K562 (cell line): ENCODE data around the gene HAUS5. TPM values are rescaled to one million over a fixed set of nuclear protein-coding genes. Genes with fewer than 3 reads are reported as not detected.

Experiments
- ATAC-seq: fragments of 200-7000 bp; cut with Tn5 transposase; 3 replicates; pipeline ENCODE4 v1.9.1; 2020; ENCODE audit warnings: moderate library complexity
- BruUV-seq: library from RNA; stranded (reverse); fragments of 400-500 nt; replicated peaks from 2 replicates; lab custom pipeline; 2021; lab: Mats Ljungman, UMichigan
- CTCF ChIA-PET: fragments of 300-600 bp; formaldehyde crosslinking; extraction: SDS; loops from one replicate; lab custom pipeline; 2021; ENCODE audit warnings: low intra/inter-chr PET ratio; lab: Yijun Ruan, JAX
- POLR2A ChIA-PET: fragments of 300-600, 350-650 bp; sonication (Branson Sonifier 250); formaldehyde crosslinking; extraction: SDS; loops from one replicate; lab custom pipeline; 2021; ENCODE audit warnings: antibody characterized with exemption, inconsistent platforms; lab: Yijun Ruan, JAX
- DNase-seq, 4 experiments: peaks; one replicate each; pipeline versions ENCODE4 v3.0.0 to v3.0.0-alpha.2; 2011 to 2018; ENCODE audit warnings: low spot score in 3 of 4, mixed read lengths in 3 of 4; ENCODE audit errors: extremely low read depth in 1 of 4
- FAIRE-seq: peaks from 2 replicates; lab custom pipeline; 2011; peaks lifted over from hg19 to GRCh38; lab: Jason Lieb, UNC
- H2AFZ ChIP-seq: 2 replicates; pipeline ENCODE4 v1.6.0; 2011; ENCODE audit warnings: low read depth, low read length, control low read depth, inconsistent platforms
- H3K27ac ChIP-seq: fragments of 200-600 bp; 3 replicates; pipeline ENCODE4 v1.8.0; 2011; ENCODE audit warnings: low read depth, mild to moderate bottlenecking, control low read depth, inconsistent platforms, low read length, moderate library complexity, mixed read lengths; ENCODE audit errors: extremely low read depth
- H3K27me3 ChIP-seq, 2 experiments: fragments of 300-600 bp in 1 of 2; 2 replicates in 1 of 2; 3 replicates in 1 of 2; pipeline versions ENCODE4 v1.6.0 to v1.8.0; 2011; ENCODE audit warnings: inconsistent platforms in 2 of 2, low read length in 2 of 2, mild to moderate bottlenecking in 1 of 2, mixed read lengths in 1 of 2, moderate library complexity in 1 of 2; ENCODE audit not compliant: control insufficient read depth in 2 of 2, insufficient read depth in 2 of 2
- H3K36me3 ChIP-seq: fragments of 300-600 bp; 3 replicates; pipeline ENCODE4 v1.8.0; 2011; ENCODE audit warnings: mild to moderate bottlenecking, low read length, inconsistent platforms; ENCODE audit not compliant: control insufficient read depth, insufficient read depth
- H3K4me1 ChIP-seq, 2 experiments: fragments of 200-600 bp in 1 of 2; replicated peaks in 1 of 2; 2 replicates in 1 of 2; 3 replicates in 1 of 2; pipeline versions ENCODE4 v1.5.1 to v1.8.0; 2011; ENCODE audit warnings: inconsistent platforms in 2 of 2, low read length in 2 of 2, mild to moderate bottlenecking in 1 of 2, mixed read lengths in 1 of 2, moderate library complexity in 1 of 2; ENCODE audit not compliant: control insufficient read depth in 2 of 2, insufficient read depth in 2 of 2
- H3K4me2 ChIP-seq: 2 replicates; pipeline ENCODE4 v1.6.1; 2011; ENCODE audit warnings: low read length, control low read depth, inconsistent platforms, mixed read lengths; ENCODE audit not compliant: insufficient read depth
- H3K4me3 ChIP-seq: fragments of 200-600 bp; sonication (generic), shearing (Covaris generic); 2 replicates; pipeline ENCODE4 v1.5.1; 2016; ENCODE audit warnings: control low read depth, inconsistent platforms
- H3K79me2 ChIP-seq: fragments of 200-600 bp; 3 replicates; pipeline ENCODE4 v1.8.0; 2011; ENCODE audit warnings: low read length, inconsistent platforms; ENCODE audit not compliant: control insufficient read depth, insufficient read depth
- H3K9ac ChIP-seq, 2 experiments: 2 replicates each; pipeline versions ENCODE4 v1.6.0 to v1.6.1; 2011; ENCODE audit warnings: low read depth in 2 of 2, low read length in 2 of 2, control low read depth in 1 of 2, inconsistent platforms in 1 of 2, mild to moderate bottlenecking in 1 of 2, mixed read lengths in 1 of 2; ENCODE audit not compliant: insufficient read depth in 1 of 2
- H3K9me1 ChIP-seq: one replicate; pipeline ENCODE4 v1.6.0; 2011; ENCODE audit warnings: inconsistent platforms, mild to moderate bottlenecking, low read length, moderate library complexity; ENCODE audit not compliant: control insufficient read depth, insufficient read depth
- H3K9me3 ChIP-seq: replicated peaks from 2 replicates; pipeline ENCODE4 v1.5.1; 2011; ENCODE audit warnings: low read depth, low read length, inconsistent platforms; ENCODE audit not compliant: control insufficient read depth, insufficient read depth
- H4K20me1 ChIP-seq: replicated peaks from 2 replicates; pipeline ENCODE4 v1.6.1; 2011; ENCODE audit warnings: low read length, inconsistent platforms, mixed read lengths; ENCODE audit not compliant: control insufficient read depth, insufficient read depth
- PCBP2 ChIP-seq: fragments of 200-400 bp; formaldehyde crosslinking; IDR thresholded peaks from 2 replicates; pipeline ENCODE4 v1.6.1; 2018; ENCODE audit warnings: low read length, low read depth, mild to moderate bottlenecking, moderate library complexity; ENCODE audit not compliant: poor library complexity, severe bottlenecking
- SMAD1 ChIP-seq: fragments of 150-350 bp; IDR thresholded peaks from 2 replicates; pipeline ENCODE4 v1.6.1; 2014; ENCODE audit warnings: low read length, low read depth; ENCODE audit not compliant: partially characterized antibody
- SMAD4 ChIP-seq: fragments of 250-450 bp; sonication (Bioruptor Pico); conservative IDR thresholded peaks from 2 replicates; pipeline ENCODE4 v1.8.0; 2021; ENCODE audit warnings: inconsistent platforms, mild to moderate bottlenecking, moderate library complexity
- ZKSCAN1 ChIP-seq: fragments of 150-350 bp; IDR thresholded peaks from 2 replicates; pipeline ENCODE4 v1.6.1; 2016; ENCODE audit warnings: low read depth, low read length
- WGBS: fragments of 100-300 bp; shearing (Covaris generic); methylation state at CpG from one replicate; pipeline ENCODE4 v1.1.6; 2016; ENCODE audit warnings: low coverage, mixed read lengths; ENCODE audit not compliant: insufficient coverage; ENCODE audit errors: missing lambda C conversion rate; 5-methylcytosine and 5-hydroxymethylcytosine counted together
- in situ Hi-C: fragments of 300-500 bp; cut with MboI; formaldehyde crosslinking; loops from 4 replicates; pipeline ENCODE4 v1.15.0; 2018; ENCODE audit warnings: inconsistent platforms, mixed read lengths
- intact Hi-C: fragments of 100-400 bp; cut with micrococcal nuclease; formaldehyde crosslinking; loops from 2 replicates; pipeline ENCODE4 v1.14.2; 2022
- polyA plus RNA-seq, 8 experiments: library from polyadenylated mRNA; depleted of rRNA in 4 of 8; stranded (reverse) in 5 of 8; unstranded in 3 of 8; fragments of >200 nt; fragmentation: Nextera tagmentation in 2 of 8; fragmentation: Illumina TruSeq in 1 of 8; extraction: Ambion mirVana in 2 of 8; extraction: Trizol in 1 of 8; gene quantifications; 2 replicates each; pipeline versions ENCODE4 v1.2.1 to v1.2.3, GENCODE V29; 2011 to 2014; ENCODE audit warnings: inconsistent platforms in 1 of 8, missing spikeins in 1 of 8
- total RNA-seq, 7 experiments: library from RNA; depleted of rRNA in 6 of 7; stranded (reverse); fragments of >200 nt in 6 of 7; fragmentation: Illumina TruSeq in 2 of 7; extraction: Trizol in 2 of 7; gene quantifications; 2 replicates each; pipeline versions ENCODE4 v1.2.1 to v1.2.3, GENCODE V29; 2011 to 2021; ENCODE audit warnings: low replicate concordance in 1 of 7
- TF ChIP-seq, protein P1 (sequence below): fragments of 250-450 bp; sonication (Bioruptor Pico); IDR thresholded peaks from 2 replicates; pipeline ENCODE4 v1.5.0; 2021; ENCODE audit warnings: mild to moderate bottlenecking, moderate library complexity
- TF ChIP-seq, protein P2 (sequence below): sonication (generic); formaldehyde crosslinking; IDR thresholded peaks from 2 replicates; pipeline ENCODE4 v1.8.0; 2022; ENCODE audit warnings: missing genetic modification reagents, mild to moderate bottlenecking, borderline replicate concordance
- TF ChIP-seq, protein P3 (sequence below): fragments of 450-650 bp; formaldehyde crosslinking; IDR thresholded peaks from 2 replicates; pipeline ENCODE4 v1.4.0; 2020; ENCODE audit warnings: mild to moderate bottlenecking
- TF ChIP-seq, protein P4 (sequence below): fragments of 450-650 bp; formaldehyde crosslinking; IDR thresholded peaks from 2 replicates; pipeline ENCODE4 v1.4.0; 2020; ENCODE audit warnings: mild to moderate bottlenecking, moderate library complexity

The HAUS5 gene
- total and polyA plus RNA-seq, 9 of the 15 experiments (the other 6 are each of a cell fraction or from before 2014, with no cell fraction given): 3.5 to 41.3 (median 14.2) TPM

DNA sequence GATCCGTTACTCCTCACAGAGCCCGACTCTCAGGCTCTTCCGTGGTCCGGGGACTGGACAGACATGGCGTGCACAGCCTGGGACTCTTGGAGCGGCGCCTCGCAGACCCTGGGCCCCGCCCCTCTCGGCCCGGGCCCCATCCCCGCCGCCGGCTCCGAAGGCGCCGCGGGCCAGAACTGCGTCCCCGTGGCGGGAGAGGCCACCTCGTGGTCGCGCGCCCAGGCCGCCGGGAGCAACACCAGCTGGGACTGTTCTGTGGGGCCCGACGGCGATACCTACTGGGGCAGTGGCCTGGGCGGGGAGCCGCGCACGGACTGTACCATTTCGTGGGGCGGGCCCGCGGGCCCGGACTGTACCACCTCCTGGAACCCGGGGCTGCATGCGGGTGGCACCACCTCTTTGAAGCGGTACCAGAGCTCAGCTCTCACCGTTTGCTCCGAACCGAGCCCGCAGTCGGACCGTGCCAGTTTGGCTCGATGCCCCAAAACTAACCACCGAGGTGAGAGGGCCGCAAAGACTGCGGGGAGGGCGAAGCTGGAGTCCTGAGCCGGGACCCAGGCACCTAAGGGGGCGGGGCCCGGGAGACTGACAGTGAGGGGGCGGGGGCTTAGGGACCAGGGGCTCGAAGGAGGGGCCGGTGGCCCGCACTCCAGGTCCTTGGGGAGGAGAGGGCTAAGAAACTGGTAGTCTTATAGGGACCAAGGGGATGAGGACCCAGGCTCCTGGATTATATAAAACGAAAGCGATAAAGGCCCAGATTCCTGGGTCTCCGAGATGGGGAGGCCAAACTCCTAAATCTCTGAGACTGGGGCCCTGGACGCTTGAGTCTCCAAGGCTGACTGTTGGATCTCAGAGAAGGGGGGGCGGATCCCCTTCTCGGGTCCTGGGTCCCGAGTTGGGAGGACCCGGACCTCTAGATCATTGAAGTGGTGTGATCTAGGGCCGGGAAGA is 31.0 kb downstream of the HAUS5 start:
- CTCF ChIA-PET: no interaction called here
- FAIRE-seq (peak; percentile 76), ATAC-seq (peak; percentile 70), DNase-seq (peak; percentile 81 to 92 (median 88))
- Histone ChIP-seq H3K36me3 (peaks cover under 1% of the 10 kb centered on the region; the same call in 1 of the 3 replicates), H3K9me1 (no peaks in the 10 kb centered on the region), H3K9ac (peak overlapping the region; percentile 80 to 88), H3K79me2 (peaks cover 5% of the 10 kb centered on the region), H3K4me2 (peak overlapping the region; percentile 85), H3K9me3 (no peaks in the 10 kb centered on the region), H2AFZ (peak overlapping the region; percentile 99), H4K20me1 (no peaks in the 10 kb centered on the region), H3K27ac (peak overlapping the region; percentile 89), H3K27me3 (no peaks in the 10 kb centered on the region), H3K4me3 (peak overlapping the region; percentile 44), H3K4me1 (peaks cover 28 to 59% of the 10 kb centered on the region in 2 experiments)
- POLR2A ChIA-PET: interaction anchor here (0.6 to 3.6 kb wide), 8 partner anchors 10 to 365 kb away, joined by 3 to 14 read pairs (median 4); no protein-coding TSS in a partner anchor
- no TSS peak for BruUV-seq
- in situ Hi-C loops (no loop called here), intact Hi-C loops (loop anchor here (5.0 to 10.0 kb wide), 2 partner anchors 86 to 101 kb away; partner anchors contain the start of genes IGFLR1, LIN37, PSENEN and U2AF1L4)
- WGBS: 1% methylated on average over 58 of the region's 69 CpGs
- TF ChIP-seq, protein P1, sequence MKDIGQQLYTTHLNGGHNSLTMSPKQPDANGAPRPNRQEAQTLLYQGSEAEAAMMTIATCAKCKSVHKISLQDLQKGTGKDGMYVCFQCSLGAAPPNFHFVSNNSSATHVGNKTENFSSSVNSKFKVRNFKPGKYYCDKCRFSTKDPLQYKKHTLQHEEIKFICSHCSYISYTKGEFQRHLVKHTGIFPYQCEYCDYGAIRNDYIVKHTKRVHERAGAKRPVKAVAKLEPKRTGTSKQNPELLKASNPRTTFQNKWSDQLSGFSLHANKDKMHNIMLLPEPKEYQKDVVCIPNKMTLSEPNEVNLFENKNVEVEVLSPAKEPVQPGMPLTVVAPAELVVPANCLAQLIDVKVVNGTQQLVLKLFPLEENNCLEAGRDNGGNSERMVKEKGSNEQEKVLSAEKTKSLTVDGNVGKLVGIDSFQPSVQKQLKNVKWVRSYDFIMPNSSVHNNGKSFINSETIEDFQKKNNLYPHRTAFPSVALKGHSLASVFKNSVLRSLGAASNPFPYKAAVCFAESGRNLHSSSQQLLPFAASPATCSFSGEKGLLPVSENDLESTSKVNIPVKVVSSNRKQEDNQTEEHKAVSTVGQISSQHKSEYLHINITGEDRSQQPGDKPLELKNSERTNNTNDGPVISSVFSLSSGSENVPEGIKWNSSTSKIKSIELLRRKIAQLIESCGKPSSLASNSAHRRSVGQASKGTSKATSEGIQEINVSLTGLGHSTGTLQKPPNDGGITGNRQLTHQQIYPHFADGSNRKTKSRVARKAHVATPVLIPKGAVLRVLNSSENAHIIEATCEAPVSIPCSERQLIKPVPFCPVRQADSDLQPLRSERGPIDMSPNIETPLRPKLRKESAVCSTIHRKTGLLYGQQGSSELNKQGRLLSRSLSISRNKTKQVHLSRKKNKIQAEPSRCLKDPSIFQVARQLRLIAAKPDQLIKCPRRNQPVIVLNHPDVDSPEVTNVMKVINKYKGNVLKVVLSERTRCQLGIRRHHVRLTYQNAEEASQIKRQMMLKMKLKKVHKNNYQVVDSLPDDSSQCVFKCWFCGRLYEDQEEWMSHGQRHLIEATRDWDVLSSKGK (CRISPR knock-in tag): no peak
- TF ChIP-seq ZKSCAN1 (no peak), PCBP2 (no peak), SMAD1 (peak; percentile 57), SMAD4 (CRISPR knock-in tag) (peak; percentile 86)
- TF ChIP-seq, protein P2, sequence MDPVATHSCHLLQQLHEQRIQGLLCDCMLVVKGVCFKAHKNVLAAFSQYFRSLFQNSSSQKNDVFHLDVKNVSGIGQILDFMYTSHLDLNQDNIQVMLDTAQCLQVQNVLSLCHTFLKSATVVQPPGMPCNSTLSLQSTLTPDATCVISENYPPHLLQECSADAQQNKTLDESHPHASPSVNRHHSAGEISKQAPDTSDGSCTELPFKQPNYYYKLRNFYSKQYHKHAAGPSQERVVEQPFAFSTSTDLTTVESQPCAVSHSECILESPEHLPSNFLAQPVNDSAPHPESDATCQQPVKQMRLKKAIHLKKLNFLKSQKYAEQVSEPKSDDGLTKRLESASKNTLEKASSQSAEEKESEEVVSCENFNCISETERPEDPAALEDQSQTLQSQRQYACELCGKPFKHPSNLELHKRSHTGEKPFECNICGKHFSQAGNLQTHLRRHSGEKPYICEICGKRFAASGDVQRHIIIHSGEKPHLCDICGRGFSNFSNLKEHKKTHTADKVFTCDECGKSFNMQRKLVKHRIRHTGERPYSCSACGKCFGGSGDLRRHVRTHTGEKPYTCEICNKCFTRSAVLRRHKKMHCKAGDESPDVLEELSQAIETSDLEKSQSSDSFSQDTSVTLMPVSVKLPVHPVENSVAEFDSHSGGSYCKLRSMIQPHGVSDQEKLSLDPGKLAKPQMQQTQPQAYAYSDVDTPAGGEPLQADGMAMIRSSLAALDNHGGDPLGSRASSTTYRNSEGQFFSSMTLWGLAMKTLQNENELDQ (CRISPR knock-in tag): peak; percentile 78; the same call in 1 of the 2 replicates
- TF ChIP-seq, protein P3, sequence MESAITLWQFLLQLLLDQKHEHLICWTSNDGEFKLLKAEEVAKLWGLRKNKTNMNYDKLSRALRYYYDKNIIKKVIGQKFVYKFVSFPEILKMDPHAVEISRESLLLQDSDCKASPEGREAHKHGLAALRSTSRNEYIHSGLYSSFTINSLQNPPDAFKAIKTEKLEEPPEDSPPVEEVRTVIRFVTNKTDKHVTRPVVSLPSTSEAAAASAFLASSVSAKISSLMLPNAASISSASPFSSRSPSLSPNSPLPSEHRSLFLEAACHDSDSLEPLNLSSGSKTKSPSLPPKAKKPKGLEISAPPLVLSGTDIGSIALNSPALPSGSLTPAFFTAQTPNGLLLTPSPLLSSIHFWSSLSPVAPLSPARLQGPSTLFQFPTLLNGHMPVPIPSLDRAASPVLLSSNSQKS (CRISPR knock-in tag): no peak
- TF ChIP-seq, protein P4, sequence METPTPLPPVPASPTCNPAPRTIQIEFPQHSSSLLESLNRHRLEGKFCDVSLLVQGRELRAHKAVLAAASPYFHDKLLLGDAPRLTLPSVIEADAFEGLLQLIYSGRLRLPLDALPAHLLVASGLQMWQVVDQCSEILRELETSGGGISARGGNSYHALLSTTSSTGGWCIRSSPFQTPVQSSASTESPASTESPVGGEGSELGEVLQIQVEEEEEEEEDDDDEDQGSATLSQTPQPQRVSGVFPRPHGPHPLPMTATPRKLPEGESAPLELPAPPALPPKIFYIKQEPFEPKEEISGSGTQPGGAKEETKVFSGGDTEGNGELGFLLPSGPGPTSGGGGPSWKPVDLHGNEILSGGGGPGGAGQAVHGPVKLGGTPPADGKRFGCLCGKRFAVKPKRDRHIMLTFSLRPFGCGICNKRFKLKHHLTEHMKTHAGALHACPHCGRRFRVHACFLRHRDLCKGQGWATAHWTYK (CRISPR knock-in tag): peak; percentile 90
